Measurements from ENCODE around the gene TAF11L4.
"Not testable (repeated sequence)": the region's sequence is repeated elsewhere in the genome, so short reads cannot be mapped to it uniquely, and the experiment has no call there.

Gene TAF11L4

GRCh38 chr5:17521501-17521900 is at the start of gene TAF11L4:
Gene TAF11L4, plus strand, starts transcription at chr5:17521801.
- not testable (repeated sequence) for DNase-seq

GRCh38 chr5:17475064-17475463 is 46.5 kb upstream of the TAF11L4 start:
- DNase-seq, result not testable (repeated sequence)

GRCh38 chr5:17477043-17477442 is 44.6 kb upstream of the TAF11L4 start:
- DNase-seq, result no peak

GRCh38 chr5:17477573-17478265 is 43.9 kb upstream of the TAF11L4 start:
- no peak for DNase-seq

- no peak for DNase-seq
These were observed 40.2 kb upstream of the TAF11L4 start for GRCh38 chr5:17481378-17481777.

GRCh38 chr5:17482790-17483189 is 38.8 kb upstream of the TAF11L4 start:
- no peak for DNase-seq

GRCh38 chr5:17486464-17487173 is 35.0 kb upstream of the TAF11L4 start:
- not testable (repeated sequence) for DNase-seq

GRCh38 chr5:17487174-17487512 is 34.5 kb upstream of the TAF11L4 start:
- no peak for DNase-seq

GRCh38 chr5:17491257-17491656 is 30.3 kb upstream of the TAF11L4 start:
- not testable (repeated sequence) for DNase-seq

GRCh38 chr5:17492770-17493169 is 28.8 kb upstream of the TAF11L4 start:
- no peak for DNase-seq

- DNase-seq, result no peak
These were observed 24.2 kb upstream of the TAF11L4 start for GRCh38 chr5:17497446-17497845.

- DNase-seq, result not testable (repeated sequence)
These were observed 23.7 kb upstream of the TAF11L4 start, which contains the start of gene TAF11L2 for GRCh38 chr5:17497931-17498330. Gene TAF11L2, plus strand, starts transcription at chr5:17498231.

- no peak for DNase-seq
These were observed 9.8 kb upstream of the TAF11L4 start for GRCh38 chr5:17511775-17512325.

- not testable (repeated sequence) for DNase-seq
These were observed 4.1 kb upstream of the TAF11L4 start for GRCh38 chr5:17517526-17517925.

- not testable (repeated sequence) for DNase-seq
These were observed 3.5 kb upstream of the TAF11L4 start, which contains the start of gene TAF11L3 for GRCh38 chr5:17518067-17518466. Gene TAF11L3, plus strand, starts transcription at chr5:17518367.

GRCh38 chr5:17519508-17519907 is 2.1 kb upstream of the TAF11L4 start:
- not testable (repeated sequence) for DNase-seq

GRCh38 chr5:17524935-17525334 is 3.3 kb downstream of the TAF11L4 start, which contains the start of gene TAF11L5:
Gene TAF11L5, plus strand, starts transcription at chr5:17525235.
- not testable (repeated sequence) for DNase-seq

GRCh38 chr5:17526504-17526903 is 4.9 kb downstream of the TAF11L4 start:
- DNase-seq, result not testable (repeated sequence)

GRCh38 chr5:17528369-17528768 is 6.8 kb downstream of the TAF11L4 start, which contains the start of gene TAF11L6:
Gene TAF11L6, plus strand, starts transcription at chr5:17528669.
- DNase-seq, result not testable (repeated sequence)

All from NCI-H1417 treated with DMSO at 0.1 percent for 48 hours (cell line).